Stimulated activated naive B cell treated with anti-CD40 and anti-IgM and Interleukin-4, amounts not matched to agents 10 μg/mL and 1 μg/mL and 100 μg/mL, for 72 hours (primary cell): ENCODE data around the gene NEIL3.
"Not testable (repeated sequence)": the region's sequence is repeated elsewhere in the genome, so short reads cannot be mapped to it uniquely, and the experiment has no call there.

Experiments
- ATAC-seq, 2 donors: fragments of 150-1000 bp; cut with Tn5 transposase; replicated peaks; 2 replicates each; pipeline ENCODE4 v1.10.0; 2021; ENCODE audit warnings: moderate library complexity in 1 of 2
- DNase-seq: peaks from one replicate; pipeline ENCODE4 v3.0.0; 2021
- H3K27ac Mint-ChIP-seq: one replicate; pipeline ENCODE4 v1.8.0; 2022; ENCODE audit warnings: mild to moderate bottlenecking, mixed read lengths
- H3K27me3 Mint-ChIP-seq, 2 donors: one replicate each; pipeline ENCODE4 v1.8.0; 2022; ENCODE audit warnings: mixed read lengths in 2 of 2
- H3K36me3 Mint-ChIP-seq, 2 donors: one replicate each; pipeline ENCODE4 v1.8.0; 2022; ENCODE audit warnings: mixed read lengths in 2 of 2, mild to moderate bottlenecking in 1 of 2
- H3K4me1 Mint-ChIP-seq, 2 donors: one replicate each; pipeline ENCODE4 v1.8.0; 2022; ENCODE audit warnings: mixed read lengths in 2 of 2, mild to moderate bottlenecking in 1 of 2
- H3K4me3 Mint-ChIP-seq, 2 donors: one replicate each; pipeline ENCODE4 v1.8.0; 2022; ENCODE audit warnings: mild to moderate bottlenecking in 2 of 2, mixed read lengths in 2 of 2, moderate library complexity in 1 of 2
- H3K9me3 Mint-ChIP-seq, 2 donors: one replicate each; pipeline ENCODE4 v1.8.0; 2022; ENCODE audit warnings: mixed read lengths in 2 of 2, mild to moderate bottlenecking in 1 of 2

NEIL3 gene

GRCh38 chr4:177288335-177288734, 21.3 kb upstream of the NEIL3 start:
- Mint-ChIP-seq H3K9me3 (no peaks in the 10 kb centered on the region), H3K36me3 (no peaks in the 10 kb centered on the region), H3K4me3 (no peak overlapping the region), H3K27me3 (no peaks in the 10 kb centered on the region), H3K4me1 (no peaks in the 10 kb centered on the region), H3K27ac (no peak overlapping the region)
- DNase-seq (no peak), ATAC-seq (no peak)

GRCh38 chr4:177290780-177291179, 18.9 kb upstream of the NEIL3 start:
- Mint-ChIP-seq H3K9me3 (no peaks in the 10 kb centered on the region), H3K4me1 (no peaks in the 10 kb centered on the region), H3K36me3 (no peaks in the 10 kb centered on the region), H3K27me3 (no peaks in the 10 kb centered on the region), H3K4me3 (no peak overlapping the region), H3K27ac (no peak overlapping the region)
- ATAC-seq: no peak
- no peak for DNase-seq

- no peak for ATAC-seq
- no peak overlapping the region for H3K4me3 Mint-ChIP-seq
- H3K9me3 Mint-ChIP-seq: peaks cover 0 to 3% of the 10 kb centered on the region in 2 donors
- H3K27ac Mint-ChIP-seq: no peak overlapping the region
- H3K36me3 Mint-ChIP-seq: no peaks in the 10 kb centered on the region
- no peak for DNase-seq
- H3K4me1 Mint-ChIP-seq: no peaks in the 10 kb centered on the region
- H3K27me3 Mint-ChIP-seq: no peaks in the 10 kb centered on the region
Measured at GRCh38 chr4:177292171-177292570, 17.5 kb upstream of the NEIL3 start.

GRCh38 chr4:177293208-177294033, 16.3 kb upstream of the NEIL3 start:
- no peaks in the 10 kb centered on the region for H3K4me1 Mint-ChIP-seq
- H3K27ac Mint-ChIP-seq: no peak overlapping the region
- H3K9me3 Mint-ChIP-seq: peaks cover 6 to 8% of the 10 kb centered on the region in 2 donors
- no peaks in the 10 kb centered on the region for H3K36me3 Mint-ChIP-seq
- H3K27me3 Mint-ChIP-seq: no peaks in the 10 kb centered on the region
- no peak for ATAC-seq
- DNase-seq: no peak
- no peak overlapping the region for H3K4me3 Mint-ChIP-seq

GRCh38 chr4:177297785-177298391, 11.8 kb upstream of the NEIL3 start:
- Mint-ChIP-seq H3K27ac (no peak overlapping the region), H3K4me1 (no peaks in the 10 kb centered on the region), H3K27me3 (no peaks in the 10 kb centered on the region), H3K4me3 (no peak overlapping the region), H3K9me3 (peaks cover 6 to 8% of the 10 kb centered on the region in 2 donors), H3K36me3 (no peaks in the 10 kb centered on the region)
- ATAC-seq (no peak), DNase-seq (no peak)

- Mint-ChIP-seq H3K36me3 (no peaks in the 10 kb centered on the region), H3K27me3 (no peaks in the 10 kb centered on the region), H3K27ac (no peak overlapping the region), H3K4me1 (no peaks in the 10 kb centered on the region), H3K9me3 (peaks cover 6 to 8% of the 10 kb centered on the region in 2 donors), H3K4me3 (no peak overlapping the region)
- ATAC-seq (peak in 1 of 2 donors; percentile 31), DNase-seq (no peak)
Measured at GRCh38 chr4:177301126-177301639, 8.5 kb upstream of the NEIL3 start.

GRCh38 chr4:177302371-177303100, 7.1 kb upstream of the NEIL3 start:
- no peaks in the 10 kb centered on the region for H3K4me1 Mint-ChIP-seq
- no peaks in the 10 kb centered on the region for H3K36me3 Mint-ChIP-seq
- peaks cover 5 to 6% of the 10 kb centered on the region in 2 donors for H3K9me3 Mint-ChIP-seq
- DNase-seq: no peak
- H3K27ac Mint-ChIP-seq: no peak overlapping the region
- H3K4me3 Mint-ChIP-seq: no peak overlapping the region
- no peak for ATAC-seq
- no peaks in the 10 kb centered on the region for H3K27me3 Mint-ChIP-seq

GRCh38 chr4:177304094-177304493, 5.6 kb upstream of the NEIL3 start:
- DNase-seq: no peak
- H3K27ac Mint-ChIP-seq: no peak overlapping the region
- H3K36me3 Mint-ChIP-seq: no peaks in the 10 kb centered on the region
- H3K27me3 Mint-ChIP-seq: no peaks in the 10 kb centered on the region
- H3K4me3 Mint-ChIP-seq: no peak overlapping the region
- no peaks in the 10 kb centered on the region for H3K9me3 Mint-ChIP-seq
- H3K4me1 Mint-ChIP-seq: peaks cover 0 to under 1% of the 10 kb centered on the region in 2 donors
- ATAC-seq: no peak

- not testable (repeated sequence) for ATAC-seq, H3K27ac Mint-ChIP-seq, H3K27me3 Mint-ChIP-seq, H3K4me1 Mint-ChIP-seq, H3K4me3 Mint-ChIP-seq, H3K36me3 Mint-ChIP-seq, H3K9me3 Mint-ChIP-seq, DNase-seq
Measured at GRCh38 chr4:177304864-177305263, 4.8 kb upstream of the NEIL3 start.

- peaks cover 9 to 10% of the 10 kb centered on the region in 2 donors for H3K4me1 Mint-ChIP-seq
- no peak overlapping the region for H3K4me3 Mint-ChIP-seq
- H3K27me3 Mint-ChIP-seq: no peaks in the 10 kb centered on the region
- H3K36me3 Mint-ChIP-seq: peaks cover 0 to 1% of the 10 kb centered on the region in 2 donors
- no peaks in the 10 kb centered on the region for H3K9me3 Mint-ChIP-seq
- no peak overlapping the region for H3K27ac Mint-ChIP-seq
- ATAC-seq: no peak
- DNase-seq: no peak
Measured at GRCh38 chr4:177308125-177308524, 1.5 kb upstream of the NEIL3 start.

GRCh38 chr4:177308847-177309521, 690 bp upstream of the NEIL3 start:
- ATAC-seq (no peak), DNase-seq (no peak)
- Mint-ChIP-seq H3K4me1 (peaks cover 9 to 10% of the 10 kb centered on the region in 2 donors), H3K36me3 (peaks cover 0 to 1% of the 10 kb centered on the region in 2 donors), H3K9me3 (no peaks in the 10 kb centered on the region), H3K27ac (peak overlapping the region; percentile 92), H3K4me3 (peak overlapping the region; percentile 90 to 98), H3K27me3 (no peaks in the 10 kb centered on the region)

- Mint-ChIP-seq H3K4me3 (no peak overlapping the region), H3K36me3 (peaks cover 0 to 1% of the 10 kb centered on the region in 2 donors), H3K4me1 (peaks cover 12 to 22% of the 10 kb centered on the region in 2 donors)
Measured at GRCh38 chr4:177311589-177311988, 1.9 kb downstream of the NEIL3 start.

GRCh38 chr4:177313263-177313662, 3.6 kb downstream of the NEIL3 start:
- Mint-ChIP-seq H3K27ac (no peak overlapping the region), H3K9me3 (no peaks in the 10 kb centered on the region), H3K36me3 (peaks cover 0 to 1% of the 10 kb centered on the region in 2 donors), H3K27me3 (no peaks in the 10 kb centered on the region), H3K4me1 (peaks cover 14 to 25% of the 10 kb centered on the region in 2 donors), H3K4me3 (no peak overlapping the region)
- no peak for ATAC-seq
- DNase-seq: no peak

More at GRCh38 chr4:177311589-177311988, 1.9 kb downstream of the NEIL3 start:
- H3K27ac Mint-ChIP-seq: no peak overlapping the region
- no peaks in the 10 kb centered on the region for H3K9me3 Mint-ChIP-seq
- DNase-seq (no peak), ATAC-seq (no peak)
- no peaks in the 10 kb centered on the region for H3K27me3 Mint-ChIP-seq
